Measurements from ENCODE around the gene DIAPH3. TPM values are rescaled to one million over a fixed set of nuclear protein-coding genes. Genes with fewer than 3 reads are reported as not detected.

DIAPH3 gene
- total and polyA plus RNA-seq, 2 donors (not counting 1 experiment from before 2014, with no cell fraction given), result 0.03 to 0.10 TPM

GRCh38 chr13:59660582-59660981 is 503.1 kb downstream of the DIAPH3 start:
- TF ChIP-seq CTCF (IDR thresholded peaks at IDR 0.05) (no peak), EZH2 (IDR thresholded peaks at IDR 0.05; ENCODE audit: borderline replicate concordance, insufficient read depth, low read depth, low read length, poor library complexity, severe bottlenecking) (no peak)
- ChIA-PET POLR2A (no interaction called here), CTCF (no interaction called here)
- Histone ChIP-seq H3K27ac (ENCODE audit: low read length in 2 of 2) (no peak overlapping the region), H3K79me2 (ENCODE audit: control insufficient read depth, insufficient read depth, low read length) (no peaks in the 10 kb centered on the region), H3K9me3 (ENCODE audit: control extremely low read depth in 1 of 3, control insufficient read depth in 2 of 3, insufficient read depth in 1 of 3, low read length in 2 of 3) (no peaks in the 10 kb centered on the region), H3K4me2 (replicated peaks; ENCODE audit: low read depth, low read length, poor library complexity, severe bottlenecking) (no peak overlapping the region), H4K20me1 (ENCODE audit: control insufficient read depth, insufficient read depth, low read length, poor library complexity, severe bottlenecking) (no peaks in the 10 kb centered on the region), H3K9ac (ENCODE audit: low read length) (no peak overlapping the region), H3K27me3 (replicated peaks in 1 of 4; ENCODE audit: control extremely low read depth in 1 of 4, control insufficient read depth in 3 of 4, insufficient read depth in 4 of 4, low read length in 3 of 4) (no peaks in the 10 kb centered on the region), H3K36me3 (replicated peaks in 1 of 2; ENCODE audit: control extremely low read depth in 1 of 2, control insufficient read depth in 1 of 2, extremely low read depth in 1 of 2, insufficient read depth in 2 of 2, low read length in 1 of 2) (no peaks in the 10 kb centered on the region), H3K4me3 (ENCODE audit: control extremely low read depth in 1 of 5, extremely low read depth in 1 of 5, insufficient read depth in 1 of 5, low read depth in 2 of 5, low read length in 4 of 5) (no peak overlapping the region), H2AFZ (ENCODE audit: insufficient read depth, low read depth, low read length, poor library complexity, severe bottlenecking) (no peak overlapping the region), H3K4me1 (ENCODE audit: control insufficient read depth in 2 of 2, insufficient read depth in 2 of 2, low read length in 2 of 2) (no peaks in the 10 kb centered on the region)
- ATAC-seq (ENCODE audit: low read depth) (no peak), DNase-seq (no peak)
- intact Hi-C loops (cut with micrococcal nuclease), result no loop called here
- Mint-ChIP-seq H3K27ac (no peak overlapping the region), H3K4me3 (no peak overlapping the region), H3K9me3 (ENCODE audit: insufficient read depth) (no peaks in the 10 kb centered on the region), H3K4me1 (no peaks in the 10 kb centered on the region), H3K27me3 (no peaks in the 10 kb centered on the region)
- WGBS (ENCODE audit: insufficient coverage), result 100% methylated on average over 1 of the region's 5 CpGs

GRCh38 chr13:59659981-59660380 is 503.7 kb downstream of the DIAPH3 start:
- H3K4me2 ChIP-seq (replicated peaks; ENCODE audit: low read depth, low read length, poor library complexity, severe bottlenecking), result no peak overlapping the region
- no peak overlapping the region for H3K4me3 ChIP-seq (ENCODE audit: control extremely low read depth in 1 of 5, extremely low read depth in 1 of 5, insufficient read depth in 1 of 5, low read depth in 2 of 5, low read length in 4 of 5)
- H4K20me1 ChIP-seq (ENCODE audit: control insufficient read depth, insufficient read depth, low read length, poor library complexity, severe bottlenecking), result no peaks in the 10 kb centered on the region
- DNase-seq (no peak), ATAC-seq (ENCODE audit: low read depth) (no peak)
- no peaks in the 10 kb centered on the region for H3K27me3 Mint-ChIP-seq
- POLR2A ChIA-PET, result no interaction called here
- 95% methylated on average over 3 of the region's 5 CpGs for WGBS (ENCODE audit: insufficient coverage)
- H3K9me3 ChIP-seq (ENCODE audit: control extremely low read depth in 1 of 3, control insufficient read depth in 2 of 3, insufficient read depth in 1 of 3, low read length in 2 of 3), result no peaks in the 10 kb centered on the region
- intact Hi-C loops (cut with micrococcal nuclease), result no loop called here
- no peaks in the 10 kb centered on the region for H3K4me1 Mint-ChIP-seq
- H3K79me2 ChIP-seq (ENCODE audit: control insufficient read depth, insufficient read depth, low read length), result no peaks in the 10 kb centered on the region
- H3K27ac ChIP-seq (ENCODE audit: low read length in 2 of 2), result no peak overlapping the region
- H3K4me1 ChIP-seq (ENCODE audit: control insufficient read depth in 2 of 2, insufficient read depth in 2 of 2, low read length in 2 of 2), result no peaks in the 10 kb centered on the region
- CTCF ChIA-PET, result no interaction called here
- no peak overlapping the region for H3K4me3 Mint-ChIP-seq
- no peaks in the 10 kb centered on the region for H3K27me3 ChIP-seq (replicated peaks in 1 of 4; ENCODE audit: control extremely low read depth in 1 of 4, control insufficient read depth in 3 of 4, insufficient read depth in 4 of 4, low read length in 3 of 4)
- no peaks in the 10 kb centered on the region for H3K36me3 ChIP-seq (replicated peaks in 1 of 2; ENCODE audit: control extremely low read depth in 1 of 2, control insufficient read depth in 1 of 2, extremely low read depth in 1 of 2, insufficient read depth in 2 of 2, low read length in 1 of 2)
- no peaks in the 10 kb centered on the region for H3K9me3 Mint-ChIP-seq (ENCODE audit: insufficient read depth)
- no peak overlapping the region for H3K9ac ChIP-seq (ENCODE audit: low read length)
- no peak overlapping the region for H3K27ac Mint-ChIP-seq
- TF ChIP-seq EZH2 (IDR thresholded peaks at IDR 0.05; ENCODE audit: borderline replicate concordance, insufficient read depth, low read depth, low read length, poor library complexity, severe bottlenecking) (no peak), CTCF (IDR thresholded peaks at IDR 0.05) (no peak)
- H2AFZ ChIP-seq (ENCODE audit: insufficient read depth, low read depth, low read length, poor library complexity, severe bottlenecking), result no peak overlapping the region
